ENCODE results near the gene ADGRA1.

ADGRA1 gene

GRCh38 chr10:133087045-133087678 lies 562 bp upstream of the ADGRA1 start:
- no peak overlapping the region for H3K4me3 ChIP-seq (ENCODE audit: control insufficient read depth, low read depth, low read length)
- DNase-seq (ENCODE audit: low read depth) = no peak

GRCh38 chr10:133088179-133088955 lies 643 bp downstream of the ADGRA1 start:
- no peak for DNase-seq (ENCODE audit: low read depth)
- no peak for TF ChIP-seq CTCF (IDR thresholded peaks at IDR 0.05; ENCODE audit: control insufficient read depth, insufficient read depth, low read depth, low read length, missing control alignments)
- no peak overlapping the region for H3K4me3 ChIP-seq (ENCODE audit: control insufficient read depth, low read depth, low read length)

More at GRCh38 chr10:133087045-133087678, 562 bp upstream of the ADGRA1 start:
- no peak for TF ChIP-seq CTCF (IDR thresholded peaks at IDR 0.05; ENCODE audit: control insufficient read depth, insufficient read depth, low read depth, low read length, missing control alignments)

- H3K4me3 ChIP-seq (ENCODE audit: control insufficient read depth, low read depth, low read length) = no peak overlapping the region
- TF ChIP-seq CTCF (IDR thresholded peaks at IDR 0.05; ENCODE audit: control insufficient read depth, insufficient read depth, low read depth, low read length, missing control alignments) = no peak
- DNase-seq (ENCODE audit: low read depth) = no peak
Observed at GRCh38 chr10:133088956-133089800, 1.5 kb downstream of the ADGRA1 start.

- no peak overlapping the region for H3K4me3 ChIP-seq (ENCODE audit: control insufficient read depth, low read depth, low read length)
- TF ChIP-seq CTCF (IDR thresholded peaks at IDR 0.05; ENCODE audit: control insufficient read depth, insufficient read depth, low read depth, low read length, missing control alignments) = no peak
- DNase-seq (ENCODE audit: low read depth) = no peak
Observed at GRCh38 chr10:133090101-133090500, 2.4 kb downstream of the ADGRA1 start.

GRCh38 chr10:133090654-133091053 lies 2.9 kb downstream of the ADGRA1 start:
- no peak overlapping the region for H3K4me3 ChIP-seq (ENCODE audit: control insufficient read depth, low read depth, low read length)
- DNase-seq (ENCODE audit: low read depth) = no peak
- TF ChIP-seq CTCF (IDR thresholded peaks at IDR 0.05; ENCODE audit: control insufficient read depth, insufficient read depth, low read depth, low read length, missing control alignments) = no peak

GRCh38 chr10:133091316-133091715 lies 3.6 kb downstream of the ADGRA1 start:
- no peak overlapping the region for H3K4me3 ChIP-seq (ENCODE audit: control insufficient read depth, low read depth, low read length)
- TF ChIP-seq CTCF (IDR thresholded peaks at IDR 0.05; ENCODE audit: control insufficient read depth, insufficient read depth, low read depth, low read length, missing control alignments) = no peak
- DNase-seq (ENCODE audit: low read depth) = no peak
